MM.1S (cell line): ENCODE data around the gene ACHE.

Experiments
- DNase-seq: peaks from one replicate; pipeline ENCODE4 v3.0.0-alpha.2; 2015
- H2AFZ ChIP-seq: fragments of 300-600 bp; sonication (generic); 2 replicates; pipeline ENCODE4 v1.6.0; 2016; ENCODE audit warnings: antibody characterized with exemption, low read length
- H3F3A ChIP-seq: fragments of 300-600 bp; sonication (generic); 2 replicates; pipeline ENCODE4 v1.6.1; 2016; ENCODE audit warnings: mild to moderate bottlenecking, antibody characterized with exemption, low read length, moderate library complexity, mixed read lengths; ENCODE audit not compliant: insufficient read depth
- H3K27ac ChIP-seq: fragments of 300-600 bp; sonication (generic); 2 replicates; pipeline ENCODE4 v1.5.1; 2016; ENCODE audit warnings: mild to moderate bottlenecking, low read length
- H3K27me3 ChIP-seq: fragments of 300-600 bp; sonication (generic); replicated peaks from 2 replicates; pipeline ENCODE4 v1.6.0; 2016; ENCODE audit warnings: low read length; ENCODE audit not compliant: insufficient read depth
- H3K36me3 ChIP-seq: fragments of 300-600 bp; sonication (generic); replicated peaks from 2 replicates; pipeline ENCODE4 v1.6.1; 2016; ENCODE audit warnings: mild to moderate bottlenecking, low read length, mixed read lengths; ENCODE audit not compliant: insufficient read depth
- H3K4me1 ChIP-seq: fragments of 300-600 bp; sonication (generic); 2 replicates; pipeline ENCODE4 v1.6.1; 2016; ENCODE audit warnings: low read length, mixed read lengths
- H3K4me2 ChIP-seq: fragments of 300-600 bp; sonication (generic); 2 replicates; pipeline ENCODE4 v1.6.0; 2016; ENCODE audit warnings: low read depth, low read length
- H3K4me3 ChIP-seq: fragments of 300-600 bp; sonication (generic); 2 replicates; pipeline ENCODE4 v1.5.1; 2016; ENCODE audit warnings: low read length, mixed read lengths
- H3K79me2 ChIP-seq: fragments of 300-600 bp; sonication (generic); 2 replicates; pipeline ENCODE4 v1.6.1; 2016; ENCODE audit warnings: mixed run types, low read length, mixed read lengths
- H3K9ac ChIP-seq: fragments of 300-600 bp; sonication (generic); 2 replicates; pipeline ENCODE4 v1.6.1; 2016; ENCODE audit warnings: low read length, mixed read lengths
- H3K9me2 ChIP-seq: fragments of 300-600 bp; sonication (generic); replicated peaks from 2 replicates; pipeline ENCODE4 v1.6.1; 2016; ENCODE audit warnings: mild to moderate bottlenecking, low read length, mixed read lengths; ENCODE audit not compliant: insufficient read depth
- H3K9me3 ChIP-seq: fragments of 300-600 bp; sonication (generic); replicated peaks from 2 replicates; pipeline ENCODE4 v1.6.1; 2016; ENCODE audit warnings: mild to moderate bottlenecking, low read length, mixed read lengths; ENCODE audit not compliant: insufficient read depth
- H4K20me1 ChIP-seq: fragments of 300-600 bp; sonication (generic); 2 replicates; pipeline ENCODE4 v1.6.1; 2016; ENCODE audit warnings: mild to moderate bottlenecking, low read length, moderate library complexity, mixed read lengths; ENCODE audit not compliant: insufficient read depth
- EZH2 ChIP-seq: fragments of 300-600 bp; sonication (generic); optimal IDR thresholded peaks from 2 replicates; pipeline ENCODE3; 2017; ENCODE audit warnings: low read depth, mild to moderate bottlenecking, antibody characterized with exemption, low read length, mixed read lengths
- EZH2phosphoT487 ChIP-seq: fragments of 300-600 bp; sonication (generic); IDR thresholded peaks from 2 replicates; pipeline ENCODE4 v1.6.1; 2018; ENCODE audit warnings: antibody characterized with exemption, low read length
- TF ChIP-seq, protein P1 (sequence below): fragments of 300-600 bp; sonication (generic); IDR thresholded peaks from 2 replicates; pipeline ENCODE4 v1.5.1; 2016; ENCODE audit warnings: antibody characterized with exemption, low read length, mixed read lengths

Gene ACHE

DNA sequence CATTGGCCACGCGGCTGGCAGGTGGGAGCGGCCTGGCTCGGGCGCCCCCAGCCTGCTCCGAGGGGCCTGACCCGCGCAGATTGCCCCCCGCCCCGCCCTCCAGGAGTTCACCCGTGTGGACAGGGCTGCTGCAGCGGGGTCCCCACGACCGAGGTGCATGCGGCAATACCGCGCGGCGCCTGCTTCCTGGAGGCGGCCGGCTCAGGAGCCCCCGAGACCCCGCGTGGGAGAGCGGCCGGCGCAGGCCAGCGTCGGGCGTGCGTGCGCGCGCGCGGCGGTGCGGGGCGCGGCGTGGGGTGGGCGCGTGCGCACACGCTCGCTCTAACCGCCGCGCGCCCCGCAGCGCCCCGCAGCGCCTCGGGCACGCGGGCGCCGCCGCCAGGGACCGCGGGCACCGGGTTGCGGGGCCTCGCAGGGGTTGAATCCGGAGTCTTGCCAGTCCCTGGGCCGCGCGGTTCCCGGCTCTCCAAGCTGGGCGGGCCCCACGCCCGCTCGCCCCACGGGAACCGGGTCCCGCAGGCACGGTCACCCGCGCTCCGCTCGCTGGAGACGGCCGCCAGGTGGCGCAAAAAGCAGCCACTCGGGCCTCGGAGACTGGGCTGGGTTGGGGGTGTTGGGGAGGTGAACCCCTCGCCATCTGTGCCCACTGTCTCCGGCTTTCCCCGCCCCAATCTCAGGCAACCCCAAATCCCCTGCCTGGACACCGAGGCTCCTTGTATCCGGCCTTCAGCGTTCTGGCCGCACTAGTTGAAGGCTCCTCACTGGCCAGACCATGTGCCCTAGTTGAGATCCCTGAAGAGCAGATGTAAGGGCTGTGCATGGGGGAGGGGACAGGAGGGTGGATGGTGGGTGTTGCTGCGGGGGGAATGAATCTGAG lies 1.3 kb upstream of the ACHE start:
- DNase-seq: no peak
- Histone ChIP-seq H3K4me3 (peak overlapping the region; percentile 22; the same call in 1 of the 2 replicates), H2AFZ (no peak overlapping the region), H3K27ac (no peak overlapping the region), H3K9me2 (no peaks in the 10 kb centered on the region), H4K20me1 (no peaks in the 10 kb centered on the region), H3F3A (peaks cover 2% of the 10 kb centered on the region; the same call in 1 of the 2 replicates), H3K4me1 (peaks cover 2% of the 10 kb centered on the region), H3K4me2 (peak overlapping the region; percentile 68; the same call in 1 of the 2 replicates), H3K9ac (no peak overlapping the region), H3K36me3 (no peaks in the 10 kb centered on the region), H3K9me3 (no peaks in the 10 kb centered on the region), H3K27me3 (peaks cover 64% of the 10 kb centered on the region), H3K79me2 (no peaks in the 10 kb centered on the region)
- TF ChIP-seq, protein P1, sequence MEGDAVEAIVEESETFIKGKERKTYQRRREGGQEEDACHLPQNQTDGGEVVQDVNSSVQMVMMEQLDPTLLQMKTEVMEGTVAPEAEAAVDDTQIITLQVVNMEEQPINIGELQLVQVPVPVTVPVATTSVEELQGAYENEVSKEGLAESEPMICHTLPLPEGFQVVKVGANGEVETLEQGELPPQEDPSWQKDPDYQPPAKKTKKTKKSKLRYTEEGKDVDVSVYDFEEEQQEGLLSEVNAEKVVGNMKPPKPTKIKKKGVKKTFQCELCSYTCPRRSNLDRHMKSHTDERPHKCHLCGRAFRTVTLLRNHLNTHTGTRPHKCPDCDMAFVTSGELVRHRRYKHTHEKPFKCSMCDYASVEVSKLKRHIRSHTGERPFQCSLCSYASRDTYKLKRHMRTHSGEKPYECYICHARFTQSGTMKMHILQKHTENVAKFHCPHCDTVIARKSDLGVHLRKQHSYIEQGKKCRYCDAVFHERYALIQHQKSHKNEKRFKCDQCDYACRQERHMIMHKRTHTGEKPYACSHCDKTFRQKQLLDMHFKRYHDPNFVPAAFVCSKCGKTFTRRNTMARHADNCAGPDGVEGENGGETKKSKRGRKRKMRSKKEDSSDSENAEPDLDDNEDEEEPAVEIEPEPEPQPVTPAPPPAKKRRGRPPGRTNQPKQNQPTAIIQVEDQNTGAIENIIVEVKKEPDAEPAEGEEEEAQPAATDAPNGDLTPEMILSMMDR: peak; percentile 62
- TF ChIP-seq EZH2: no peak
- no peak for TF ChIP-seq EZH2phosphoT487

DNA sequence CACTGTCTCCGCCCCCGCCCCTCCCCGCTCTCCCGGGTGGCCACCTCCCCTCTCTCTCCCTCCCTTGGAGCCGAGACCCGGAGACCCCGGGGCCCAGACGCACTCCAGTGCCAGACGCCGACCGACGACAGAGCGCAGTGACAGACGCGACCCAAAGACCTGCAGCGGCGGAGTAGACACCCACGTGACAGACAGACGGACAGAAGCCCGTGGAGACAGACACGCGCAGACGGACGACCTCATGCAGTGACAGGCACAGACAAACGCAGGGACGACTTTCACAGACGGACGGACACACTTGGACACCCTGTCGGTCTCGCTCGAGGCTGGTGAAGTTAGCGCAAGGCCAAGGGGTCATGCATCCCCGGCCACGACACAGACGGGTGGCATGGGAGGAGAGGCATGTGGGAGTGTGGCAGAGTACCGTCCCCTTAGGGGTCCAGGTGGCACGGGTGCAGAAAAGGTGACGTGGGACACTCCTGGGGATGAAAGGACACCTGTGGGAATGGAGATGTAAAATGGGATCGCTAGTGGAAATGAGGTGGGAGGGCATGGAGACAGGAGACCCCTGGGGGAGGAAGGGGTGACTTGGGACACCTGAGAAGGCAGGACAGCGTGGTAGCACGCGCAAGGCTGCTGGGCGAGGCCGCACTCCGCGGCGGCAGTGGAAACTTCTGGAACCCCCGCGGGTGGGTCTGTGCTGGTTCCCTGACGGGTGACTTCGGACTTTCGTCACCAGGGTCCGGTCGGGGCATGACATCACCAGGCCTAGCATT lies 456 bp upstream of the ACHE start:
- Histone ChIP-seq H4K20me1 (no peaks in the 10 kb centered on the region), H3K4me3 (peak overlapping the region; percentile 22; the same call in 1 of the 2 replicates), H3F3A (no peaks in the 10 kb centered on the region), H3K9ac (no peak overlapping the region), H3K27me3 (peaks cover 71% of the 10 kb centered on the region), H3K9me2 (no peaks in the 10 kb centered on the region), H3K4me2 (peak overlapping the region; percentile 68; the same call in 1 of the 2 replicates), H3K79me2 (no peaks in the 10 kb centered on the region), H3K4me1 (no peaks in the 10 kb centered on the region), H3K9me3 (no peaks in the 10 kb centered on the region), H3K36me3 (no peaks in the 10 kb centered on the region), H3K27ac (no peak overlapping the region), H2AFZ (no peak overlapping the region)
- TF ChIP-seq EZH2 (peak; percentile 93), EZH2phosphoT487 (0 out of 2 replicates have a peak, but pooled peaks have one; percentile 25)
- TF ChIP-seq, protein P1: no peak
- DNase-seq: no peak

DNA sequence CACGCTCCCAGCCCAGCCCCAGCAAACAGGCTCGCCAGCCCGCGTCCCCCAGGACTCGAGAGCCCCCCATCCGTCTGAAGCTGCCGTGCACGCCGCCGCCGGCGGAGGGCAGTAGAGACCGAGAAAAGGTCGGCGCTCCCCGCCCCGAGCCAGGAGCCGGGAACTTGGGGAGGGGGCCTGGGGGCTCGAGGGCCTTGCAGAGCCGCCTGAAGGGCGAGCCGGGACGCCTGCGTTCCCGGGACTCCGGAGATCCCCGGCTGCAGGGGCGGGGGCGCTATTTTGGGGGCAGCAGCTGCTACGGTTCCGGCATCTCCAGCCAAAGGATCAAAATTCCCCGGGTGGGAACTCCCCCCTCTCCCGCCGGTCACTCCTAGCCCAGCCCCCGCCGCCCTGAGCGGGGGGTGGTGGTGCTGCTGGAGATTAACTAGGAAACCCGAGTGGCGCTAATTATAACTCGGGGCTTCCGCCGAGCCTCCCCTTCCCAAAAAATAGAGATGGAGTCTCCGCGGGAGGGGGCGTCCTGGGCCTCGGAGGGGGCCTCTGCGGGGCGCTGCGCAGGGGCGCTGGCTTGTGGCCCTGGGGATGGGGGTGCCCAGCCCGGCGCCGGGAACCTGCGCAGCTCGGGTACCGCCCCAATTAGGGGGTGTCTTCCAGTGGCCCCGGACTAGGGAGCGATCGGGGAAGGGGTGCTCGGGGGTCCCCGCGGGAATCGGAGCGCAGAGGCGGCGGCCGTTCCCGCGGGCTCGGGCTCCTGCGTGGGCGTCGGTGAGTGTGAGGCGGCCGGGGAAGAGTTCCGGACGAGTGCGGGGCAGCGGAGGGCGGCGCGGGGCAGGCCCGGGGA lies 608 bp downstream of the ACHE start:
- DNase-seq: no peak
- Histone ChIP-seq H3K9me2 (no peaks in the 10 kb centered on the region), H3K27me3 (peaks cover 78% of the 10 kb centered on the region), H3K4me3 (0 out of 2 replicates have a peak overlapping the region, but pooled peaks have one; percentile 17), H3K4me2 (peak overlapping the region; percentile 63), H3K79me2 (no peaks in the 10 kb centered on the region), H3K9ac (no peak overlapping the region), H4K20me1 (no peaks in the 10 kb centered on the region), H3K4me1 (0 out of 2 replicates have a peak, but pooled peaks cover 4% of the 10 kb centered on the region), H2AFZ (peak overlapping the region; percentile 35; the same call in 1 of the 2 replicates), H3F3A (no peaks in the 10 kb centered on the region), H3K9me3 (no peaks in the 10 kb centered on the region), H3K27ac (no peak overlapping the region), H3K36me3 (no peaks in the 10 kb centered on the region)
- TF ChIP-seq EZH2: peak; percentile 95
- TF ChIP-seq, protein P1: peak; percentile 69
- TF ChIP-seq EZH2phosphoT487: no peak
